ENCODE data around the gene PDZD4. TPM values are rescaled to one million over a fixed set of nuclear protein-coding genes. Genes with fewer than 3 reads are reported as not detected.

The PDZD4 gene
- total RNA-seq, result under 0.01 and 0.18 TPM in 2 replicates

DNA sequence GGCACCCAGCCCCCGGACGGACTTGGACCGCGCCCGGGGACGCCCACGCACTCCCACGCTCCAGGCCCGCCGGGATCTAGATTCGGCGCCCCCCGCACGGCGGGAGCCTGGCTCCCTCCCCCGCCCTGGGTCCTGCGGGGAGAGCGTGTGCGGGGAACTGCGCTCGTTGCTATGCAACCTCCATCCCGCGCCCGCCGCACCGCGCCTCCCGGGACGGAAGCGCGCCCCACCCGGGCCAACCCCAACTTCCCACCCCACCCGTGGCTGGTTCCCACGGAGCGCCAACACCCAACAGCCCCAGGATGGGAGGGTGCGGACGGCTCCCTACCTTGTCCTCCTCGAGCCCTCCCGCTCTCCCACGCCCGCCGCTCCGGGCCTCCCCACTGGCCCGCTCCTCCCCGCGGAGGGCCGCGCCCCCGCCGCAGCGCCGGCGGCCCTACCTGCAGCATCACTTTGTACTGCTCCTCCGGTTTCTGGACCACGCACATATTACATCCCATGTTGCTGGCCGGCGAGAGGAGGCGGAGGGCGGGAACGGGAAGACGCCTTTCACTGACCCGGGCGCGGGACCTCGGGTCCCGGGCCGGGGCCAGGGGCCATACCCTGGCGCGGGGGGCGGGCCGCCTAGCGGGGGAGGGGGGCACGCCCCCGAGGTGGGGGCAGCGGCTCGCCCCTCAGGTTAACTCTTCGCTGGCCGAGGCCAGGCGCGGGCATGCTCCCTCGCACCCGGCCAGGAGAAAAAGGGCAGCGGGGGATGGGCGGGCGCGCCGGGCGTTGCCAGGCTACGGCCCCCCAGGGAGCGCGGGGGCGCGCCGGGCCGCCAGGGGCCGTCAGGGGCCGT lies at the start of gene PDZD4:
Gene PDZD4 (minus strand): TSS at position 746 of the 841 bp plus-strand sequence. CDS start 246 bp downstream, at position 500.

DNA sequence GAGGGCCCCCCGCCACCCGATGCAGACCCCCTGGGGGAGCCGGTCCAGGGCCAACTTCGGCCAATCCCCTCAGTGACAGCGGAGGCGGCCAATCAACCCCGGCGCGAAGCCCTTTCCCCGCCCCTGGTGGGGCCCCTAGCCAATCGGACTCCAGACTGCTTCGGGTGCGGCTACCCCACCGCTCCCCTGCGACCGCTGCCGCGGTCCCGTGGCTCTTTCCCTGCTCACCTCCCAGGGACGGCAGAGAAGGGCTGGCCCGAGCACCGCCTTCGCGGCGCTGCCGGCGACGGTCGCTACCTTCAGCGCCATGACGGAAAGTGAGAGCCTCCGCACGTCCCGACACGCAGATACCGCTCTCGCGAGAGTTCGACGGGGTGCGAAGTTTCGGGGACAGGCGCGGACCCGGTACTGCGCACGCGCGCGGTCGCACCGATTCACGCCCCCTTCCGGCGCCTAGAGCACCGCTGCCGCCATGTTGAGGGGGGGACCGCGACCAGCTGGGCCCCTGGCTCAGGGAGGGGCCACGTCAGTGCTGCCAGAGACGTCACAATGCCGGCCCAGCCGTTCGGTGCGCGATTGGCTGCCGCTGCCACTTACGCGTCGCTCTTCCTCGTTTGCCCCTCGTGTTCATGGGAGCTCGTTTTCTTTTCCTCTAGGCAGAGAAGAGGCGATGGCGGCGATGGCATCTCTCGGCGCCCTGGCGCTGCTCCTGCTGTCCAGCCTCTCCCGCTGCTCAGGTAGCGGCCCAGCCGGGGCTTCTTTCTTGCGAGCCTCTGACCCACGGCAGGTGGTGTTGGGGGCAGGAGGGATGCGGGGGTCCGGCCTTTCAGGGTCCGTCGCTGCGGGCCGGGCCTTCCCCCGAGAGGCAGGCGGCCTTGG lies 36.1 kb downstream of the PDZD4 start, which contains the start of the genes IDH3G and SSR4:
Gene IDH3G (minus strand): TSS at position 358 of the 879 bp plus-strand sequence. CDS start 49 bp downstream, at position 309.
Gene SSR4 (plus strand): TSS at position 651 of the 879 bp plus-strand sequence. CDS start 20 bp downstream, at position 671.

GRCh38 chrX:153780678-153781427 lies 49.5 kb downstream of the PDZD4 start, which contains the start of gene SRPK3:
SRPK3 (plus strand) TSS chrX:153781041; CDS start chrX:153781087, 46 bp downstream.

GRCh38 chrX:153763989-153764755 lies 66.2 kb downstream of the PDZD4 start, which contains the start of gene PLXNB3:
PLXNB3 (plus strand) TSS chrX:153764249; CDS start chrX:153765536, 1,287 bp downstream.

Other genes with a start within 250 kb of the PDZD4 start
- gene CCNQ, start 231.4 kb downstream of the PDZD4 start, total RNA-seq, result 24.5 and 31.8 TPM in 2 replicates
- not detected in 2 replicates for gene DUSP9, start 183.3 kb downstream of the PDZD4 start, total RNA-seq
- gene PNCK, start 156.7 kb downstream of the PDZD4 start, total RNA-seq, result 0.59 and 0.92 TPM in 2 replicates
- 19.3 and 22.3 TPM in 2 replicates for gene SLC6A8, start 142.6 kb downstream of the PDZD4 start, total RNA-seq
- 156 and 184 TPM in 2 replicates for gene BCAP31, start 106.2 kb downstream of the PDZD4 start, total RNA-seq
- gene ABCD1, start 105.7 kb downstream of the PDZD4 start, total RNA-seq, result 17.2 and 25.5 TPM in 2 replicates
- gene PLXNB3, start 66.3 kb downstream of the PDZD4 start, total RNA-seq, result 6.2 and 24.6 TPM in 2 replicates
- gene SRPK3, start 49.5 kb downstream of the PDZD4 start, total RNA-seq, result under 0.01 and 2.2 TPM in 2 replicates
- gene IDH3G, start 36.2 kb downstream of the PDZD4 start, total RNA-seq, result 46.9 and 57.2 TPM in 2 replicates
- 49.2 and 134 TPM in 2 replicates for gene SSR4, start 35.9 kb downstream of the PDZD4 start, total RNA-seq
- gene L1CAM, start 55.6 kb upstream of the PDZD4 start, total RNA-seq, result 0.59 and 2.6 TPM in 2 replicates
- not detected in 2 replicates for gene AVPR2, start 74.1 kb upstream of the PDZD4 start, total RNA-seq
- gene ARHGAP4, start 95.7 kb upstream of the PDZD4 start, total RNA-seq, result 0.97 and 2.1 TPM in 2 replicates
- gene NAA10, start 104.5 kb upstream of the PDZD4 start, total RNA-seq, result 54.9 and 56.9 TPM in 2 replicates
- gene RENBP, start 114.1 kb upstream of the PDZD4 start, total RNA-seq, result 2.1 and 5.0 TPM in 2 replicates
- 14.0 and 34.4 TPM in 2 replicates for gene HCFC1, start 141.3 kb upstream of the PDZD4 start, total RNA-seq
- gene TMEM187, start 142.2 kb upstream of the PDZD4 start, total RNA-seq, result 5.6 and 5.7 TPM in 2 replicates
- 78.7 and 109 TPM in 2 replicates for gene IRAK1, start 189.4 kb upstream of the PDZD4 start, total RNA-seq

All from smooth muscle cell of the umbilical artery (primary cell).